SW480 (cell line): ENCODE measurements around the gene GGACT.
"Not testable (repeated sequence)": the region's sequence is repeated elsewhere in the genome, so short reads cannot be mapped to it uniquely, and the experiment has no call there.

Experiments
- DNase-seq: peaks from one replicate; pipeline ENCODE4 v3.0.0-alpha.2; 2016; ENCODE audit warnings: low spot score

The GGACT gene

DNA sequence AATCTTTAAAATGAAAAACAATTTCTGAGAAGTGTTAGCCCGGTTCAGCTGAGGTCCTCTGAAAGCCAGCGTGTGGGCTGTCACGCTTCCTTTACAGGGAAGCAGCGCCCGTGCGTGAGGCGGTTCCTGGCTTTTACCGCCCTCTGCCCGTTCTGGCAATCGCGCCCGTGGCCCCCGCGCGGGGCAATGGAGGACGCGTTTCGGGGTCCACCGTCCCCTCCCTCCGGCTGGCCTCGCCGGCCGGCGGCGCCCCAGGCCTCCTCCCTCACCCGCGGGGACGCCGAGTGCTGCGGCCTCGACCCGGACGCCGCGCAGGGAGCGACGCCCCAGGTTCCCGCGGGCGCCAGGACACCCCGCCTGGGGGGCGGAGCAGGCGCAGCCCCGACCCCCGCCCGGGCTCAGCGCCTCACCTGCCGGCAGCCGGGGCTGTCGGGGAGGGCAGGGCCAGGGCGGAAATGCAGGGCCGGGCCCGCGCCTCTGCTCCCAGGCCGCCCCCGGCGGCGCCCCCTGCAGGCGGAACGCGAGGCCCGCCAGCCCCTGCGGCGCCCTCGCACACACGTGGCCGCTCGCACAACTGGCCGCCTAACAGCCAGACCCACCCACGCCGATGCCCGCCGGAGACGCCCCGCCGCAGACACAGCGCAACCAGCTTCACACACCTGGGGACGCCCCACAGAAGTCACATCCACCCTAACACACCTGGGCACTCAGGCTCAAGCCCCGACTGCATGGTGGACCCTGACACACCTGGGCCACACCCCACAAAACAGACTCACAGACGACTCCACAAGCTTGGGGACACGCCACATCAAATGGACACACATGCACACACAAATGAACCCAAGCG lies at the start of gene GGACT:
Gene GGACT, minus strand, starts transcription at position 459 of the 847 bp plus-strand sequence. CDS start 56,198 bp downstream, outside the sequence.
- DNase-seq, result peak; percentile 76

DNA sequence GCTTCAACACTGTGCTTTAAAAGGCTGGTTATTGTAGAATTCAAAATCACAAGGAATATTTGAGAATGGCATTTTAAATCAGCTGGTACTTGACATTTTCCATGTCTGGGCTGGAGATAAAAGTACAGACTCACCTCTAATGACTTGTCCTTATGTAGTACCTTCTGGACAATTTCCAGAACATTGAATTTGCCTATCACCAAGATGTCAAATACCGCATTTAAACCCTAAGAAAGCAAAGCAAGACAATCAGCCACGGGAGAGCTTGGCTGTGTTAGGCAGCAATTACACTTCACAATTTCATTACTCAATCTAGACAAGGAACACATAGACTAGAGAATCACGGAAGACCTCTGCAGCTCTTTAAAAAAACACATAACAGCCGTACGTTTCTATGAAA lies 49.2 kb upstream of the GGACT start:
- no peak for DNase-seq

DNA sequence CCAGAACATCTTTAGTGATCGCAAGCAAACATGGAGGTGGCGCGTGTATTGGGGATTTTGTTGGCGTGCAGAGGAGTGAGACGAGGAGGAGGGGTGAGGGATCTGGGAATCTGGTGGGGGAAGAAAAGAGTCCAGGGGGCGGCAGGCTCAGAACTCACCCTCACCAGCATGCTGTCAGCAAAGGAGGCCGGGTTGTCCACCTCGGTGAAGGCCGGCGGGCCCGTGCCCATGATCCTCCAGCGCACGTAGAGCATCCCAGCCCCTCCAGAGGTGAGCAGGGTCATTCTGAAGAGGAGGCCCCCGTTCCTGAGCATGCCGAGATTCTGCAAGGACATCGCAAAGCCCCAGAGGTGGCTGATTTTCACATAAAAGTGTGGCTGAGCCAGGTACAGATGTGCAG lies 48.8 kb upstream of the GGACT start:
- DNase-seq, result no peak

- no peak for DNase-seq
Observed at GRCh38 chr13:100636441-100636840, 47.9 kb upstream of the GGACT start.

DNA sequence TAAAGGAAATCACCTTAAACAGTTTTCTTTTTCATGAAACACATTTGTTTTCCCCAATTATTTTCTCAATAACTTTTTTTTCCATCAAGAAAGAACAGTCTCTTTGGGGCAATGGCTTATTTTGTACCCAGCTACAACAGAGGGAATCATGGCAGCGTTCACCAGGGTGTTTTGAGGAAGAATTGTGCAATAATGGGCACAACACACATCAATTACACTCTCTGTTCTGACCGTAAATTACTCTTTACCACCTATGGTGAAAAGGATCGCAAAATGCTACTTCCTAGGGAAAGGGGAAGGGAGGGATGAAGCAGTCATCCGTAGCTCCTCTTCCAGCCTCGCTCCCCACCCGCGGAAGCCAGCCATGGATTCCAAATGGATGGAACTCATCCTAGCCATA lies 47.4 kb upstream of the GGACT start:
- no peak for DNase-seq

- DNase-seq, result no peak
Observed at GRCh38 chr13:100634696-100635095, 46.1 kb upstream of the GGACT start.

DNA sequence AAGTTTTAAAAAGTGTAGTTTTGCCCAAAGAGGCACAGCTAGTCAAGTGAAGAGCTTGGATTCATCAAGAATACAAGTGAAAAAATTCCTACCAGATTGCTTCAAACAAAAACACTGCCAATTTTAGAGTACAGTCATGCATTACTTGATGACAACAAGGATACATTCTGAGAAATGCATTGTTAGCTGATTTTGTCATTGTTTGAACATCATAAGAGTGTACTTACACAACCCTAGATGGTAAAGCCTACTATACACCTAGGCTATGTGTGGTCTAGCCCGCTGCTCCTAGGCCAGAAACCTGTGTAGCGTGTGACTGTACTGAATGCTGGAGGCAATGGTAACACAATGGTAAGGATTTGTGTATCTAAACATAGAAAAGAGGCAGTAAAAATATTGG lies 44.9 kb upstream of the GGACT start:
- no peak for DNase-seq

DNA sequence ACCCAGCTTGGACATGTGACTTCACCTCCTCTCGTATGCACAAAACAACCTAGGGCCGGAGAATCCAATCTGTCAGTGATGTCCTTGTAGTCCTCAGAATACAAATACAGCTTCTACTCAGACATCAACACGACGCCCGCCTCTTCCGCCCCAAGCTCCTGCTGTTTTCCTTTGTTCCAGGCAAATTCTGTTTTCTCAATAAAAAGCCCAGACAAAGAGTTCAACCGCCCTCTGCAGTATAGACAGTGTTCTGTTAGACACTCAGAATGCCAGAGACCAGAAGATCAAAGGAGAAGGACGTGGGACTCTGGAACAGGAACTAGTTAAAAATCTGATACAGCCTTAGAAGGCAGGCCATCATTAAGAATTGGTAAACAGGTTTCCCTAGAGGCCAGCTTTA lies 42.0 kb upstream of the GGACT start:
- no peak for DNase-seq

- no peak for DNase-seq
Observed at GRCh38 chr13:100627120-100627519, 38.5 kb upstream of the GGACT start.

- no peak for DNase-seq
Observed at GRCh38 chr13:100625447-100625846, 36.9 kb upstream of the GGACT start.

GRCh38 chr13:100620792-100621191 lies 32.2 kb upstream of the GGACT start:
- no peak for DNase-seq

DNA sequence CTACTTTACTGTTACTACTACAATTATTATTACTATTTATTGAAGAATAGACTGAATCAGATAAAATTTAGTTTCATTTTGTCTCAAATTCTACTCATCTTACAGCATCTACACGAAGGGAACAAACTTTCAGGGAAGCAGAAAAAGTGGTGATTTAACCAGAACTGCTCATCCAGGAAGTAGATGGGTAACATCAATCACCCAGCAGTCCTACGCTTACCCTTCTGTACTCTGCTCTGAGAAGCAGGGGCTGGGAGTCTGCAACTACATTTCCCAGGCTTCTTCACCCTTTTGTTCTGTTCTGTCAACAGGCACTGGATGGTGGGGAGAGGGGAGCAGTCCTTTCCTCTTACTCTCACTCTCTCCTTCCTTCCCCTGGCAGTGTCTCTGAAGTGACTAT lies 31.4 kb upstream of the GGACT start:
- no peak for DNase-seq

DNA sequence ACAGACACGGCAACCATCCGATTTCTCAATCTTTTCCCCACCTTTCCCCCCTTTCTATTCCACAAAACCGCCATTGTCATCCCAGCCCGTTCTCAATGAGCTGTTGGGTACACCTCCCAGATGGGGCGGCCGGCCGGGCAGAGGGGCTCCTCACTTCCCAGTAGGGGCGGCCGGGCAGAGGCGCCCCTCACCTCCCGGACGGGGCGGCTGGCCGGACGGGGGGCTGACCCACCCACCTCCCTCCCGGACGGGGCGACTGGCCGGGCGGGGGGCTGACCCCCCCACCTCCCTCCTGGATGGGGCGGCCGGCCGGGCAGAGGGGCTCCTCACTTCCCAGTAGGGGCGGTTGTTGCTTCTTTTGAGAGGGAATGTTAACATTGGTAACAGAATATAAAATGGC lies 30.3 kb upstream of the GGACT start:
- DNase-seq, result not testable (repeated sequence)

DNA sequence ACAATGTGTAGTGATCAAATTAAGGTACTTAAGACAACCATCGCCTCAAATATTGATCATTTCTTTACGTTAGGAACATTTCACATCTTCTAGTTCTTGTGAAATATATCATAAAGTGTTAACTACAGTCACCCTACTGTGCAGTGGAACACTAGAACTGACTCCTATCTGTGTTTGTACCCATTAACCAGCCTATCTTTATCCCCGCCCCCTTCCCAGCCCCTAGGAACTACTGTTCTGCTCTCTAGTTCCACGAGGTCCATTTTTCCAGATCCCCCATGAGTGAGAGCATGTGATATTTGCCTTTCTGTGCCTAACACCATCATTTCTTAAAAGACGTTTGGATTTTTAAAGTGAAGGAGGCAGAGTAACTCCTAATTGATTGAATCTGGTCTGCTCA lies 24.4 kb upstream of the GGACT start:
- DNase-seq, result no peak

GRCh38 chr13:100611678-100612492 lies 23.3 kb upstream of the GGACT start:
- no peak for DNase-seq

GRCh38 chr13:100610391-100611347 lies 22.1 kb upstream of the GGACT start:
- no peak for DNase-seq

DNA sequence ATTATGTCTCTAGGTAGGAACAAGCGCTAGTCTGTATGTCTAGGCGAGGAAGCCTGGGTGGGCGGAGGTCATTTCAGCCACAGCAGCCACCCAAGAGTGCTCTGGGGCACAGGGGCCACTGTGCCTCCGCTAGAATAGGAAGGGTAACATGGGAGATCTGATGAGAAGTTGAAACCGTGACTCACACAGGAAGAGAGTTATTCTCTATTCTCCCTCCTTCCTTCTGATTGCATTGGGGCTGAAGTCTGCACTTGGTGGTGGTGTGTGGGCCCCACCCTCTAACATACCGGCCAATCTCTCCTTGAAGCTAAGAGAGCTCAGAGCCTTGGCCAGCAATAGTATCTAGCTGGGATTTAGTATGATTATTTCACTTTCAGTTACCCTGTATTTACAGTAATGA lies 20.3 kb upstream of the GGACT start:
- DNase-seq, result no peak

- DNase-seq, result no peak
Observed at GRCh38 chr13:100608489-100608888, 19.9 kb upstream of the GGACT start.

DNA sequence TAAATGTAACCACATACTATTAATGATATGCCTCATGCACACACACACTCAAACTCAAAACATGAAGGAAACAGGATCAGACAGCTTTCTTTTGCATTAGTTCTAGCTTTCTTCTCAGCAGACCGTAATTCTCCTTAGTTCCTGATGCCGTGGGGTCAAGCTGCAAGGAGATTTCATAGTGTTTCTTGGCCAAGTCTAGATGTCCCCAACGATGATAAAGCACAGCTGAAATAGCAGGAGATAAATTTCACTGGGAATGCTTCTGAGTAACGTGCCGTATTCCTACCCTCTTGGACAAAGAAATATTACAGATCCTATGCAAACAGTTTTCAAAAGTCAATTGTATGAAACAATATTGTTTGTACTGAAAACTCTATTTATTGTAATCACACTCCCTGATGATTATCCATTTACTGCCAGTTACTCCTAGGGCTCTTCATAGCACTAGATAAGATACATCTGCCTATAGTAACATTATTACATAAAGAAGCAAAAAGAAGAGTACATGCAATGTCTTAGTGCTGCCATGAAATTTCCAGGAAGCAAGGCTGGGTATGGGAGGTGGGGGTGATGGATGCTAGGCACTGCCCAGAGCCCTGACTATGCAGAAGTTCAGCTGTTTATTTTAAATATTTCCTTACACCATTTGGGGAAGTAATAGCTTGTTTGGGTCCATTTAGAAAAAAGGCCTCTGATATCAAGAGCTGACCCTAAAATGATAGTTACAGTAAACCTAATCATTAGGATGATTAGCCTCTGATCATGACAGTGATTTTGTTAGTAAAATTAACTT lies 16.5 kb upstream of the GGACT start:
- no peak for DNase-seq

DNA sequence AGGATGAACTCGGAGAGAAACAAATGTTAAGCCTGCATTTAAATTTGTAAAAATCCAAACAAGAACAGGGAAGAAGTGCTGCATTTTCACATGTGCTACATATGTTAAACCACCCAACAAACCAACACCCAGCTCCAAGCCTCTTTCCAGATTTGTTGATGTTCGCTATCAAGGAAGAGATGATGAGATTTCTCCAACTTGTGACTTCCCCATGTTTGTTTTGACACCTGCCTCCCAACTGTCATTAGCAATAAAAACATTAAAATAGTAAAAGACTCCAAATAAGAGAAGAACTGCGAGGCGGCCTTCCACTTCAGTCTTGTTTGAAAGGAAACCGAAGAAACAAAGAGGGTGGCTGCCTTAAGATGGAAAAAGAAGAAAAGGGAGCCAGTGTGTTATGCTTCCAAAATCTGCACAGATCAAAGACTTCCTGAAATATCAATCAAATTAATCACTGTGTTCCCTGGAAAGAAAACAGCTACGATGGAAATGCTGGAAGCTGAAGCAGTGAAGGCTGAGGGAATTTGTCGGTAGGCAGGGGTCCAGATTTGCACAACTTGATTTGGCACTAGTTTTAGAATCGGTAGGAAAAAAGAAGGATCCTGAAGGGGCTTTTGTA lies 14.0 kb upstream of the GGACT start:
- no peak for DNase-seq

- no peak for DNase-seq
Observed at GRCh38 chr13:100601716-100602115, 13.1 kb upstream of the GGACT start.
